ENCODE data around the gene RAB1B.
"Not testable (repeated sequence)": the region's sequence is repeated elsewhere in the genome, so short reads cannot be mapped to it uniquely, and the experiment has no call there.

The RAB1B gene

GRCh38 chr11:66317723-66318599 is 49.5 kb downstream of the RAB1B start:
- H3K79me2 ChIP-seq (ENCODE audit: insufficient read depth, low read length) = no peaks in the 10 kb centered on the region
- H3K4me2 ChIP-seq (ENCODE audit: low read length) = peak overlapping the region; percentile 65
- H3F3A ChIP-seq (ENCODE audit: insufficient read depth, low read length) = no peaks in the 10 kb centered on the region
- H3K27ac ChIP-seq (ENCODE audit: low read depth, low read length, poor library complexity, severe bottlenecking) = peak overlapping the region; percentile 91
- peak overlapping the region; percentile 19 for H3K4me3 ChIP-seq (ENCODE audit: low read depth, low read length, poor library complexity, severe bottlenecking)
- peak overlapping the region; percentile 9; the same call in 1 of the 2 replicates for H2AFZ ChIP-seq (ENCODE audit: low read length)
- H3K9me2 ChIP-seq (ENCODE audit: low read depth, low read length) = no peaks in the 10 kb centered on the region
- H3K27me3 ChIP-seq (ENCODE audit: insufficient read depth, low read length) = no peaks in the 10 kb centered on the region
- no peaks in the 10 kb centered on the region for H3K9me3 ChIP-seq (ENCODE audit: low read length)
- H3K9ac ChIP-seq (ENCODE audit: low read length) = peak overlapping the region; percentile 62
- H4K20me1 ChIP-seq (ENCODE audit: insufficient read depth, low read length) = no peaks in the 10 kb centered on the region
- no peak for TF ChIP-seq CTCF (IDR thresholded peaks at IDR 0.05; ENCODE audit: low read length)
- no peak for TF ChIP-seq EZH2 (IDR thresholded peaks at IDR 0.05; ENCODE audit: borderline replicate concordance, low read length)
- H3K4me1 ChIP-seq (ENCODE audit: insufficient read depth, low read length, severe bottlenecking) = peaks cover 43% of the 10 kb centered on the region
- H3K36me3 ChIP-seq (ENCODE audit: insufficient read depth, low read length) = no peaks in the 10 kb centered on the region

GRCh38 chr11:66318600-66318970 is 50.1 kb downstream of the RAB1B start:
- H3K4me3 ChIP-seq (ENCODE audit: low read depth, low read length, poor library complexity, severe bottlenecking) = no peak overlapping the region
- H3K4me2 ChIP-seq (ENCODE audit: low read length) = peak overlapping the region; percentile 65
- H3K27ac ChIP-seq (ENCODE audit: low read depth, low read length, poor library complexity, severe bottlenecking) = peak overlapping the region; percentile 91

GRCh38 chr11:66320289-66320688 is 51.9 kb downstream of the RAB1B start:
- not testable (repeated sequence) for H3K36me3 ChIP-seq (ENCODE audit: insufficient read depth, low read length); H3K79me2 ChIP-seq (ENCODE audit: insufficient read depth, low read length); H3K4me3 ChIP-seq (ENCODE audit: low read depth, low read length, poor library complexity, severe bottlenecking); H3K9ac ChIP-seq (ENCODE audit: low read length); H3K27ac ChIP-seq (ENCODE audit: low read depth, low read length, poor library complexity, severe bottlenecking); H4K20me1 ChIP-seq (ENCODE audit: insufficient read depth, low read length); H2AFZ ChIP-seq (ENCODE audit: low read length); H3F3A ChIP-seq (ENCODE audit: insufficient read depth, low read length); H3K4me2 ChIP-seq (ENCODE audit: low read length); H3K27me3 ChIP-seq (ENCODE audit: insufficient read depth, low read length); H3K9me2 ChIP-seq (ENCODE audit: low read depth, low read length); H3K9me3 ChIP-seq (ENCODE audit: low read length)
- H3K4me1 ChIP-seq (ENCODE audit: insufficient read depth, low read length, severe bottlenecking) = peaks cover 37% of the 10 kb centered on the region

More at GRCh38 chr11:66318600-66318970, 50.1 kb downstream of the RAB1B start:
- no peak for TF ChIP-seq EZH2 (IDR thresholded peaks at IDR 0.05; ENCODE audit: borderline replicate concordance, low read length)
- no peak for TF ChIP-seq CTCF (IDR thresholded peaks at IDR 0.05; ENCODE audit: low read length)
- Histone ChIP-seq H3K4me1 (ENCODE audit: insufficient read depth, low read length, severe bottlenecking) (peaks cover 36% of the 10 kb centered on the region), H3K9me2 (ENCODE audit: low read depth, low read length) (no peaks in the 10 kb centered on the region), H4K20me1 (ENCODE audit: insufficient read depth, low read length) (no peaks in the 10 kb centered on the region), H3K27me3 (ENCODE audit: insufficient read depth, low read length) (no peaks in the 10 kb centered on the region), H2AFZ (ENCODE audit: low read length) (peak overlapping the region; percentile 9; the same call in 1 of the 2 replicates), H3K79me2 (ENCODE audit: insufficient read depth, low read length) (no peaks in the 10 kb centered on the region), H3F3A (ENCODE audit: insufficient read depth, low read length) (no peaks in the 10 kb centered on the region), H3K9me3 (ENCODE audit: low read length) (no peaks in the 10 kb centered on the region), H3K36me3 (ENCODE audit: insufficient read depth, low read length) (no peaks in the 10 kb centered on the region), H3K9ac (ENCODE audit: low read length) (peak overlapping the region; percentile 62; the same call in 1 of the 2 replicates)

GRCh38 chr11:66320748-66321147 is 52.3 kb downstream of the RAB1B start:
- H3K4me2 ChIP-seq (ENCODE audit: low read length); H3F3A ChIP-seq (ENCODE audit: insufficient read depth, low read length); H2AFZ ChIP-seq (ENCODE audit: low read length); H3K9me3 ChIP-seq (ENCODE audit: low read length); H4K20me1 ChIP-seq (ENCODE audit: insufficient read depth, low read length); H3K9ac ChIP-seq (ENCODE audit: low read length); H3K79me2 ChIP-seq (ENCODE audit: insufficient read depth, low read length); H3K36me3 ChIP-seq (ENCODE audit: insufficient read depth, low read length); H3K27ac ChIP-seq (ENCODE audit: low read depth, low read length, poor library complexity, severe bottlenecking); H3K9me2 ChIP-seq (ENCODE audit: low read depth, low read length); H3K4me3 ChIP-seq (ENCODE audit: low read depth, low read length, poor library complexity, severe bottlenecking); H3K27me3 ChIP-seq (ENCODE audit: insufficient read depth, low read length): not testable (repeated sequence)
- peaks cover 42% of the 10 kb centered on the region for H3K4me1 ChIP-seq (ENCODE audit: insufficient read depth, low read length, severe bottlenecking)
